Stimulated activated CD8-positive, alpha-beta memory T cell treated with anti-CD3 and anti-CD28 coated beads, Interleukin-7, amount 100 ng/mL, for 1 hour (primary cell): ENCODE measurements around the gene KRTAP5-4.

Experiments
- DNase-seq, 2 donors: peaks; one replicate each; pipeline ENCODE4 v3.0.0-alpha.2; 2020; ENCODE audit warnings: low read depth in 2 of 2

Gene KRTAP5-4

GRCh38 chr11:1572197-1573076 lies 49.5 kb downstream of the KRTAP5-4 start, which contains the start of gene DUSP8:
DUSP8 (minus strand) TSS chr11:1572271; CDS start chr11:1565826, 6,445 bp downstream.
- DNase-seq = peak; percentile 87 to 92

- DNase-seq = no peak
These were observed 50.2 kb downstream of the KRTAP5-4 start for GRCh38 chr11:1571760-1572196.
